Naive thymus-derived CD8-positive, alpha-beta T cell (primary cell): Measurements from ENCODE around the gene FBXO24. TPM values are rescaled to one million over a fixed set of nuclear protein-coding genes. Genes with fewer than 3 reads are reported as not detected.
"Not testable (repeated sequence)": the region's sequence is repeated elsewhere in the genome, so short reads cannot be mapped to it uniquely, and the experiment has no call there.

Experiments
- ATAC-seq, 2 donors: fragments of 150-1000 bp; cut with Tn5 transposase in 1 of 2; sonication (Bioruptor Pico), chemical (Tn5 transposase) in 1 of 2; 1 replicate in 1 of 2; 2 replicates in 1 of 2; pipeline ENCODE4 v1.10.0; 2021; ENCODE audit warnings: mild to moderate bottlenecking in 2 of 2, moderate library complexity in 2 of 2
- POLR2A ChIA-PET: fragments of 350-600 bp; sonication (Branson Sonifier 250); formaldehyde crosslinking; loops from one replicate; lab custom pipeline; 2021; ENCODE audit warnings: antibody characterized with exemption; lab: Charles Lee
- DNase-seq, 10 donors: peaks; one replicate each; pipeline versions ENCODE4 v3.0.0 to v3.0.0-alpha.2; 2020 to 2022
- H3K27ac Mint-ChIP-seq, 10 donors: one replicate each; pipeline ENCODE4 v1.8.0; 2020 to 2022; ENCODE audit warnings: mild to moderate bottlenecking in 10 of 10, mixed read lengths in 10 of 10, moderate library complexity in 4 of 10, inconsistent platforms in 1 of 10
- H3K27me3 Mint-ChIP-seq, 5 donors: one replicate each; pipeline ENCODE4 v1.8.0; 2021 to 2022; ENCODE audit warnings: mixed read lengths in 5 of 5
- H3K36me3 Mint-ChIP-seq, 3 donors: one replicate each; pipeline ENCODE4 v1.8.0; 2020 to 2022; ENCODE audit warnings: mixed read lengths in 3 of 3, mild to moderate bottlenecking in 2 of 3, inconsistent platforms in 1 of 3
- H3K4me1 Mint-ChIP-seq, 4 donors: one replicate each; pipeline ENCODE4 v1.8.0; 2021 to 2022; ENCODE audit warnings: mixed read lengths in 4 of 4
- H3K4me3 Mint-ChIP-seq, 10 donors: one replicate each; pipeline ENCODE4 v1.8.0; 2020 to 2022; ENCODE audit warnings: mild to moderate bottlenecking in 10 of 10, mixed read lengths in 10 of 10, moderate library complexity in 6 of 10, inconsistent platforms in 1 of 10
- H3K9me3 Mint-ChIP-seq, 9 donors: one replicate each; pipeline ENCODE4 v1.8.0; 2020 to 2022; ENCODE audit warnings: mixed read lengths in 9 of 9, mild to moderate bottlenecking in 3 of 9, inconsistent platforms in 1 of 9, moderate library complexity in 1 of 9
- polyA plus RNA-seq, 3 donors: library from polyadenylated mRNA; unstranded; fragments of 300-500 nt; fragmentation: Illumina TruSeq; gene quantifications; one replicate each; pipeline ENCODE4 v1.2.3, GENCODE V29; 2021
- total RNA-seq, 8 experiments: library from RNA in 2 of 8; stranded (reverse) in 2 of 8; gene quantifications; one replicate each; pipeline ENCODE4 v1.2.3 and lab custom pipeline; 2021 to 2026

Gene FBXO24
- total and polyA plus RNA-seq, 5 experiments from 2014 or later: 0.60 to 3.6 (median 0.95) TPM

GRCh38 chr7:100545360-100546128, 40.6 kb upstream of the FBXO24 start:
- peaks cover 52 to 99% (median 93%) of the 10 kb centered on the region in 4 donors for H3K4me1 Mint-ChIP-seq
- peak; percentile 67 to 71 for ATAC-seq
- POLR2A ChIA-PET: interaction anchor here (0.5 to 3.3 kb wide), 13 partner anchors 9 to 437 kb away, joined by 3 to 14 read pairs (median 5); partner anchors contain the start of genes FBXO24, LRCH4, MEPCE and PPP1R35
- DNase-seq: peak in 3 of 10 donors; percentile 18 to 24 (median 20)
- peak overlapping the region; percentile 36 to 88 (median 75) for H3K4me3 Mint-ChIP-seq
- peak overlapping the region; percentile 81 to 96 (median 92) for H3K27ac Mint-ChIP-seq
- H3K27me3 Mint-ChIP-seq: no peaks in the 10 kb centered on the region
- peaks cover 2 to 10% (median 9%) of the 10 kb centered on the region in 3 donors for H3K36me3 Mint-ChIP-seq
- no peaks in the 10 kb centered on the region for H3K9me3 Mint-ChIP-seq

- H3K4me3 Mint-ChIP-seq: peak overlapping the region; percentile 50 to 88 (median 78)
- peak in 3 of 10 donors; percentile 19 to 50 (median 28) for DNase-seq
- ATAC-seq: peak; percentile 53 to 55
Observed at GRCh38 chr7:100546129-100546925, 39.8 kb upstream of the FBXO24 start.

GRCh38 chr7:100546926-100547800, 39.0 kb upstream of the FBXO24 start:
- peak in 1 of 2 donors; percentile 3 for ATAC-seq
- H3K36me3 Mint-ChIP-seq: peaks cover 3 to 16% (median 10%) of the 10 kb centered on the region in 3 donors
- H3K27me3 Mint-ChIP-seq: no peaks in the 10 kb centered on the region

More at GRCh38 chr7:100546129-100546925, 39.8 kb upstream of the FBXO24 start:
- POLR2A ChIA-PET: interaction anchor here (0.5 to 3.3 kb wide), 12 partner anchors 8 to 437 kb away, joined by 3 to 14 read pairs (median 4); partner anchors contain the start of genes FBXO24, LRCH4, MEPCE and PPP1R35
- Mint-ChIP-seq H3K27me3 (no peaks in the 10 kb centered on the region), H3K4me1 (peaks cover 50 to 94% (median 91%) of the 10 kb centered on the region in 4 donors), H3K36me3 (peaks cover 3 to 13% (median 10%) of the 10 kb centered on the region in 3 donors), H3K27ac (peak overlapping the region; percentile 81 to 96 (median 92)), H3K9me3 (no peaks in the 10 kb centered on the region)

GRCh38 chr7:100547872-100548271, 38.3 kb upstream of the FBXO24 start:
- H3K9me3 Mint-ChIP-seq: no peaks in the 10 kb centered on the region
- POLR2A ChIA-PET: interaction anchor here (0.9 to 3.1 kb wide), 6 partner anchors 9 to 69 kb away, joined by 3 to 16 read pairs (median 4); partner anchors contain the start of genes AGFG2 and TSC22D4
- ATAC-seq (no peak), DNase-seq (no peak)
- peaks cover 3 to 21% (median 12%) of the 10 kb centered on the region in 3 donors for H3K36me3 Mint-ChIP-seq
- no peaks in the 10 kb centered on the region for H3K27me3 Mint-ChIP-seq
- peak overlapping the region; percentile 16 to 88 (median 75) for H3K4me3 Mint-ChIP-seq
- H3K4me1 Mint-ChIP-seq: peaks cover 47 to 80% (median 80%) of the 10 kb centered on the region in 4 donors
- peak overlapping the region; percentile 81 to 96 (median 92) for H3K27ac Mint-ChIP-seq

More at GRCh38 chr7:100546926-100547800, 39.0 kb upstream of the FBXO24 start:
- POLR2A ChIA-PET: interaction anchor here (0.6 to 3.3 kb wide), 9 partner anchors 8 to 117 kb away, joined by 3 to 14 read pairs (median 4); partner anchors contain the start of genes AGFG2, FBXO24, LRCH4 and MEPCE
- H3K9me3 Mint-ChIP-seq: no peaks in the 10 kb centered on the region
- H3K4me1 Mint-ChIP-seq: peaks cover 49 to 86% (median 83%) of the 10 kb centered on the region in 4 donors
- peak overlapping the region; percentile 81 to 96 (median 92) for H3K27ac Mint-ChIP-seq
- no peak for DNase-seq
- H3K4me3 Mint-ChIP-seq: peak overlapping the region; percentile 50 to 88 (median 78)

- H3K27me3 Mint-ChIP-seq, H3K9me3 Mint-ChIP-seq, ATAC-seq, DNase-seq: not testable (repeated sequence)
- peaks cover 3 to 27% (median 12%) of the 10 kb centered on the region in 3 donors for H3K36me3 Mint-ChIP-seq
- peak overlapping the region in 9 of 10 donors; percentile 2 to 84 (median 61) for H3K4me3 Mint-ChIP-seq
- POLR2A ChIA-PET: interaction anchor here (0.8 to 3.1 kb wide), 9 partner anchors 9 to 78 kb away, joined by 3 to 16 read pairs (median 5); partner anchors contain the start of genes AGFG2, FBXO24, LRCH4 and TSC22D4
- H3K27ac Mint-ChIP-seq: peak overlapping the region in 9 of 10 donors; percentile 80 to 94 (median 91)
- peaks cover 47 to 75% (median 74%) of the 10 kb centered on the region in 4 donors for H3K4me1 Mint-ChIP-seq
Observed at GRCh38 chr7:100548446-100548845, 37.7 kb upstream of the FBXO24 start.

- no peak for ATAC-seq
- no peaks in the 10 kb centered on the region for H3K27me3 Mint-ChIP-seq
- H3K4me3 Mint-ChIP-seq: no peak overlapping the region
- peak overlapping the region in 8 of 10 donors; percentile 2 to 81 (median 50) for H3K27ac Mint-ChIP-seq
- peaks cover 3 to 62% (median 24%) of the 10 kb centered on the region in 3 donors for H3K36me3 Mint-ChIP-seq
- POLR2A ChIA-PET: interaction anchor here (1.1 kb wide), 1 partner anchor 13 kb away, joined by 3 read pairs; the partner anchor contains the start of gene AGFG2
- no peak for DNase-seq
- H3K9me3 Mint-ChIP-seq: no peaks in the 10 kb centered on the region
- peaks cover 17 to 39% (median 35%) of the 10 kb centered on the region in 4 donors for H3K4me1 Mint-ChIP-seq
Observed at GRCh38 chr7:100552532-100552931, 33.6 kb upstream of the FBXO24 start.

GRCh38 chr7:100553032-100553431, 33.1 kb upstream of the FBXO24 start:
- H3K9me3 Mint-ChIP-seq: no peaks in the 10 kb centered on the region
- ATAC-seq: no peak
- POLR2A ChIA-PET: interaction anchor here (0.6 to 1.2 kb wide), 4 partner anchors 11 to 84 kb away, joined by 3 to 4 read pairs (median 3); partner anchors contain the start of gene AGFG2
- DNase-seq: no peak
- no peaks in the 10 kb centered on the region for H3K27me3 Mint-ChIP-seq
- H3K36me3 Mint-ChIP-seq: peaks cover 3 to 66% (median 24%) of the 10 kb centered on the region in 3 donors
- no peak overlapping the region for H3K4me3 Mint-ChIP-seq
- H3K27ac Mint-ChIP-seq: peak overlapping the region in 2 of 10 donors; percentile 15 to 19
- peaks cover 13 to 34% (median 30%) of the 10 kb centered on the region in 4 donors for H3K4me1 Mint-ChIP-seq

- H3K27ac Mint-ChIP-seq: peak overlapping the region in 3 of 10 donors; percentile 21 to 75 (median 48)
- H3K36me3 Mint-ChIP-seq: peaks cover 0 to 55% (median 14%) of the 10 kb centered on the region in 3 donors
Observed at GRCh38 chr7:100555701-100556100, 30.4 kb upstream of the FBXO24 start.

GRCh38 chr7:100556541-100556940, 29.6 kb upstream of the FBXO24 start:
- Mint-ChIP-seq H3K36me3 (peaks cover 0 to 51% (median 14%) of the 10 kb centered on the region in 3 donors), H3K4me1 (peaks cover 5 to 14% (median 11%) of the 10 kb centered on the region in 4 donors), H3K27ac (peak overlapping the region in 6 of 10 donors; percentile 19 to 73 (median 37)), H3K4me3 (no peak overlapping the region), H3K27me3 (no peaks in the 10 kb centered on the region), H3K9me3 (no peaks in the 10 kb centered on the region)
- DNase-seq: no peak
- no peak for ATAC-seq
- POLR2A ChIA-PET: interaction anchor here (0.6 to 1.7 kb wide), 4 partner anchors 17 to 124 kb away, joined by 3 to 5 read pairs (median 4); partner anchors contain the start of gene AGFG2

More at GRCh38 chr7:100555701-100556100, 30.4 kb upstream of the FBXO24 start:
- DNase-seq (no peak), ATAC-seq (no peak)
- Mint-ChIP-seq H3K27me3 (no peaks in the 10 kb centered on the region), H3K4me1 (peaks cover 5 to 15% (median 13%) of the 10 kb centered on the region in 4 donors), H3K9me3 (no peaks in the 10 kb centered on the region), H3K4me3 (no peak overlapping the region)
- POLR2A ChIA-PET: interaction anchor here (0.6 to 1.9 kb wide), 6 partner anchors 8 to 101 kb away, joined by 3 to 13 read pairs (median 4); partner anchors contain the start of gene AGFG2

- peaks cover 0 to 44% (median 17%) of the 10 kb centered on the region in 3 donors for H3K36me3 Mint-ChIP-seq
- peaks cover 4 to 17% (median 14%) of the 10 kb centered on the region in 4 donors for H3K4me1 Mint-ChIP-seq
- H3K4me3 Mint-ChIP-seq: no peak overlapping the region
- DNase-seq (no peak), ATAC-seq (no peak)
- no peaks in the 10 kb centered on the region for H3K27me3 Mint-ChIP-seq
- peak overlapping the region in 3 of 10 donors; percentile 12 to 50 (median 34) for H3K27ac Mint-ChIP-seq
- H3K9me3 Mint-ChIP-seq: no peaks in the 10 kb centered on the region
- POLR2A ChIA-PET: interaction anchor here (0.6 to 4.0 kb wide), 13 partner anchors 10 to 90 kb away, joined by 3 to 35 read pairs (median 6); partner anchors contain the start of genes AGFG2, FBXO24, LRCH4 and TSC22D4
Observed at GRCh38 chr7:100559127-100559526, 27.0 kb upstream of the FBXO24 start.
